K562 (cell line): Measurements from ENCODE around the gene GLRX5. TPM values are rescaled to one million over a fixed set of nuclear protein-coding genes. Genes with fewer than 3 reads are reported as not detected.

ENCODE experiments used
- ATAC-seq: fragments of 200-7000 bp; cut with Tn5 transposase; 3 replicates; pipeline ENCODE4 v1.9.1; 2020; ENCODE audit warnings: moderate library complexity
- BruUV-seq: library from RNA; stranded (reverse); fragments of 400-500 nt; replicated peaks from 2 replicates; lab custom pipeline; 2021; lab: Mats Ljungman, UMichigan
- CTCF ChIA-PET: fragments of 300-600 bp; formaldehyde crosslinking; extraction: SDS; loops from one replicate; lab custom pipeline; 2021; ENCODE audit warnings: low intra/inter-chr PET ratio; lab: Yijun Ruan, JAX
- POLR2A ChIA-PET: fragments of 300-600, 350-650 bp; sonication (Branson Sonifier 250); formaldehyde crosslinking; extraction: SDS; loops from one replicate; lab custom pipeline; 2021; ENCODE audit warnings: antibody characterized with exemption, inconsistent platforms; lab: Yijun Ruan, JAX
- DNase-seq, 4 experiments: peaks; one replicate each; pipeline versions ENCODE4 v3.0.0 to v3.0.0-alpha.2; 2011 to 2018; ENCODE audit warnings: low spot score in 3 of 4, mixed read lengths in 3 of 4; ENCODE audit errors: extremely low read depth in 1 of 4
- FAIRE-seq: peaks from 2 replicates; lab custom pipeline; 2011; peaks lifted over from hg19 to GRCh38; lab: Jason Lieb, UNC
- H2AFZ ChIP-seq: 2 replicates; pipeline ENCODE4 v1.6.0; 2011; ENCODE audit warnings: low read depth, low read length, control low read depth, inconsistent platforms
- H3K27ac ChIP-seq: fragments of 200-600 bp; 3 replicates; pipeline ENCODE4 v1.8.0; 2011; ENCODE audit warnings: low read depth, mild to moderate bottlenecking, control low read depth, inconsistent platforms, low read length, moderate library complexity, mixed read lengths; ENCODE audit errors: extremely low read depth
- H3K27me3 ChIP-seq, 2 experiments: fragments of 300-600 bp in 1 of 2; 2 replicates in 1 of 2; 3 replicates in 1 of 2; pipeline versions ENCODE4 v1.6.0 to v1.8.0; 2011; ENCODE audit warnings: inconsistent platforms in 2 of 2, low read length in 2 of 2, mild to moderate bottlenecking in 1 of 2, mixed read lengths in 1 of 2, moderate library complexity in 1 of 2; ENCODE audit not compliant: control insufficient read depth in 2 of 2, insufficient read depth in 2 of 2
- H3K36me3 ChIP-seq: fragments of 300-600 bp; 3 replicates; pipeline ENCODE4 v1.8.0; 2011; ENCODE audit warnings: mild to moderate bottlenecking, low read length, inconsistent platforms; ENCODE audit not compliant: control insufficient read depth, insufficient read depth
- H3K4me1 ChIP-seq, 2 experiments: fragments of 200-600 bp in 1 of 2; replicated peaks in 1 of 2; 2 replicates in 1 of 2; 3 replicates in 1 of 2; pipeline versions ENCODE4 v1.5.1 to v1.8.0; 2011; ENCODE audit warnings: inconsistent platforms in 2 of 2, low read length in 2 of 2, mild to moderate bottlenecking in 1 of 2, mixed read lengths in 1 of 2, moderate library complexity in 1 of 2; ENCODE audit not compliant: control insufficient read depth in 2 of 2, insufficient read depth in 2 of 2
- H3K4me2 ChIP-seq: 2 replicates; pipeline ENCODE4 v1.6.1; 2011; ENCODE audit warnings: low read length, control low read depth, inconsistent platforms, mixed read lengths; ENCODE audit not compliant: insufficient read depth
- H3K4me3 ChIP-seq: fragments of 200-600 bp; sonication (generic), shearing (Covaris generic); 2 replicates; pipeline ENCODE4 v1.5.1; 2016; ENCODE audit warnings: control low read depth, inconsistent platforms
- H3K79me2 ChIP-seq: fragments of 200-600 bp; 3 replicates; pipeline ENCODE4 v1.8.0; 2011; ENCODE audit warnings: low read length, inconsistent platforms; ENCODE audit not compliant: control insufficient read depth, insufficient read depth
- H3K9ac ChIP-seq, 2 experiments: 2 replicates each; pipeline versions ENCODE4 v1.6.0 to v1.6.1; 2011; ENCODE audit warnings: low read depth in 2 of 2, low read length in 2 of 2, control low read depth in 1 of 2, inconsistent platforms in 1 of 2, mild to moderate bottlenecking in 1 of 2, mixed read lengths in 1 of 2; ENCODE audit not compliant: insufficient read depth in 1 of 2
- H3K9me1 ChIP-seq: one replicate; pipeline ENCODE4 v1.6.0; 2011; ENCODE audit warnings: inconsistent platforms, mild to moderate bottlenecking, low read length, moderate library complexity; ENCODE audit not compliant: control insufficient read depth, insufficient read depth
- H3K9me3 ChIP-seq: replicated peaks from 2 replicates; pipeline ENCODE4 v1.5.1; 2011; ENCODE audit warnings: low read depth, low read length, inconsistent platforms; ENCODE audit not compliant: control insufficient read depth, insufficient read depth
- H4K20me1 ChIP-seq: replicated peaks from 2 replicates; pipeline ENCODE4 v1.6.1; 2011; ENCODE audit warnings: low read length, inconsistent platforms, mixed read lengths; ENCODE audit not compliant: control insufficient read depth, insufficient read depth
- ETS2 ChIP-seq: IDR thresholded peaks from 2 replicates; pipeline ENCODE4 v1.6.1; 2016; ENCODE audit warnings: borderline replicate concordance, missing genetic modification characterization, mild to moderate bottlenecking, moderate library complexity, missing compliant biosample characterization; ENCODE audit not compliant: poor library complexity, severe bottlenecking
- EWSR1 ChIP-seq: fragments of 450-650 bp; IDR thresholded peaks from 2 replicates; pipeline ENCODE4 v1.6.1; 2018; ENCODE audit warnings: borderline replicate concordance, mild to moderate bottlenecking, low read depth, moderate library complexity; ENCODE audit not compliant: partially characterized antibody
- FOXP1 ChIP-seq: sonication (generic); formaldehyde crosslinking; IDR thresholded peaks from 2 replicates; pipeline ENCODE4 v1.8.0; 2022; ENCODE audit warnings: mild to moderate bottlenecking, missing genetic modification reagents
- GTF3C2 ChIP-seq: IDR thresholded peaks from 3 replicates; pipeline ENCODE4 v1.6.1; 2011; ENCODE audit warnings: borderline replicate concordance, mild to moderate bottlenecking, moderate library complexity; ENCODE audit not compliant: insufficient read length; ENCODE audit errors: extremely low read depth
- LEF1 ChIP-seq: fragments of 450-650 bp; IDR thresholded peaks from 2 replicates; pipeline ENCODE4 v1.6.1; 2016; ENCODE audit warnings: mild to moderate bottlenecking
- NR4A1 ChIP-seq, 2 experiments: fragments of 250-450 bp in 1 of 2; fragments of 450-650 bp in 1 of 2; sonication (Bioruptor Pico) in 1 of 2; IDR thresholded peaks; 2 replicates each; pipeline versions ENCODE4 v1.4.0 to v1.6.1; 2016 to 2020; ENCODE audit warnings: mild to moderate bottlenecking in 2 of 2, missing compliant biosample characterization in 1 of 2, missing genetic modification characterization in 1 of 2, moderate library complexity in 1 of 2
- POLR2AphosphoS2 ChIP-seq: IDR thresholded peaks from 2 replicates; pipeline ENCODE4 v1.6.1; 2012; ENCODE audit warnings: low read length, improper control_type of control experiment
- RFX7 ChIP-seq: fragments of 250-450 bp; sonication (Bioruptor Pico); IDR thresholded peaks from 2 replicates; pipeline ENCODE4 v1.5.1; 2021; ENCODE audit warnings: mild to moderate bottlenecking
- SAFB ChIP-seq: fragments of 200-400 bp; formaldehyde crosslinking; IDR thresholded peaks from 2 replicates; pipeline ENCODE4 v1.6.1; 2017; ENCODE audit warnings: low read depth, low read length, borderline replicate concordance
- SMARCA4 ChIP-seq: fragments of 450-650 bp; IDR thresholded peaks from 2 replicates; pipeline ENCODE4 v1.6.1; 2016
- TCF3 ChIP-seq: sonication (generic); formaldehyde crosslinking; IDR thresholded peaks from 2 replicates; pipeline ENCODE4 v1.4.0; 2020; ENCODE audit warnings: mild to moderate bottlenecking, missing genetic modification reagents
- USF1 ChIP-seq: sonication (generic); formaldehyde crosslinking; IDR thresholded peaks from 2 replicates; pipeline ENCODE4 v1.9.0; 2022; ENCODE audit warnings: mild to moderate bottlenecking, missing genetic modification reagents
- ZEB2 ChIP-seq: fragments of 450-650 bp; IDR thresholded peaks from 2 replicates; pipeline ENCODE4 v1.6.1; 2016
- ZKSCAN1 ChIP-seq: fragments of 150-350 bp; IDR thresholded peaks from 2 replicates; pipeline ENCODE4 v1.6.1; 2016; ENCODE audit warnings: low read depth, low read length
- ZNF174 ChIP-seq: fragments of 250-450 bp; sonication (Bioruptor Pico); IDR thresholded peaks from 2 replicates; pipeline ENCODE4 v1.4.0; 2020; ENCODE audit warnings: mild to moderate bottlenecking
- ZSCAN29 ChIP-seq: fragments of 450-650 bp; IDR thresholded peaks from 2 replicates; pipeline ENCODE4 v1.6.1; 2017
- WGBS: fragments of 100-300 bp; shearing (Covaris generic); methylation state at CpG from one replicate; pipeline ENCODE4 v1.1.6; 2016; ENCODE audit warnings: low coverage, mixed read lengths; ENCODE audit not compliant: insufficient coverage; ENCODE audit errors: missing lambda C conversion rate; 5-methylcytosine and 5-hydroxymethylcytosine counted together
- in situ Hi-C: fragments of 300-500 bp; cut with MboI; formaldehyde crosslinking; loops from 4 replicates; pipeline ENCODE4 v1.15.0; 2018; ENCODE audit warnings: inconsistent platforms, mixed read lengths
- intact Hi-C: fragments of 100-400 bp; cut with micrococcal nuclease; formaldehyde crosslinking; loops from 2 replicates; pipeline ENCODE4 v1.14.2; 2022
- polyA plus RNA-seq, 8 experiments: library from polyadenylated mRNA; depleted of rRNA in 4 of 8; stranded (reverse) in 5 of 8; unstranded in 3 of 8; fragments of >200 nt; fragmentation: Nextera tagmentation in 2 of 8; fragmentation: Illumina TruSeq in 1 of 8; extraction: Ambion mirVana in 2 of 8; extraction: Trizol in 1 of 8; gene quantifications; 2 replicates each; pipeline versions ENCODE4 v1.2.1 to v1.2.3, GENCODE V29; 2011 to 2014; ENCODE audit warnings: inconsistent platforms in 1 of 8, missing spikeins in 1 of 8
- total RNA-seq, 7 experiments: library from RNA; depleted of rRNA in 6 of 7; stranded (reverse); fragments of >200 nt in 6 of 7; fragmentation: Illumina TruSeq in 2 of 7; extraction: Trizol in 2 of 7; gene quantifications; 2 replicates each; pipeline versions ENCODE4 v1.2.1 to v1.2.3, GENCODE V29; 2011 to 2021; ENCODE audit warnings: low replicate concordance in 1 of 7
- TF ChIP-seq, protein P1 (sequence below): fragments of 250-450 bp; sonication (Bioruptor Pico); IDR thresholded peaks from 2 replicates; pipeline ENCODE4 v1.8.0; 2022; ENCODE audit warnings: inconsistent platforms

GLRX5 gene
- total and polyA plus RNA-seq, 9 of the 15 experiments (the other 6 are each of a cell fraction or from before 2014, with no cell fraction given): 16.7 to 96.8 (median 66.8) TPM

DNA sequence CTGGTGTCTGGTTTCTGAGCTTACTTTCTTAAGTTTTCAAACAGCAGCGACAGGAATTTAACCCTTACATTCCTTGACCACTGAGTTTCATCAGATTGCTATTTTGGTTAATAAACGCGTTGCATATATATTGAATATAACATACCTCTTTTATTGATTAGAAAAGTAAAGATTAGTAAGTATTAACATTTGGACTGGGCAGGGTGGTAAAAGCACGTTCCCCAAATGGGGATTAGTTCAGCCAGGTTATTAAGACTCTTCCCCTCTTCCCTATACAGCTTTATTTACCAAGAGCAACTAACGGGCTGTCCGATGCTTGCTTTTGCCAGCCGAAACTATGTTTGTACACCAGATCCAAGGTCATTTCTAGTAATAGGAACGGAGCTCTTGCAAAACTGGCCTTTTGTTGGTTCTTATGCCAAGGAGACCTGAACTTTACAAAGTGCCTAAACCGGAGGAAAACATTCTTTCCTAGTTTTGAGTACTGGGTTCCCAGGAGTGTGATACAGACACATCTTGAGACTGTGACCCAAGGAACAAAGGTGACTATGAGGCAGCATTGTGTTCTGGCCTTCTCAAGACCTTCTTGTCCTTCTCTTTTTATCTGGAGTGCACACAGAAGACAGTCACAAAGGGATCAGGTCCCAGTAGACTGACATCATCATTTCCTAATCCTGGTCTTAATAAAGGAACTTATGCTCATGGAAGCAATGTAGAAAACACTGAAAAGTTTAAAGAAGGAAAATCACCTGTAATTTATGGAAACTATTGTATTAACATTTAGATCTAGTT lies 2.6 kb downstream of the GLRX5 start:
- ChIA-PET CTCF (no interaction called here), POLR2A (interaction anchor here (0.7 to 1.5 kb wide), 4 partner anchors 8 to 715 kb away, joined by 3 to 5 read pairs (median 3); no protein-coding TSS in a partner anchor)
- WGBS: 2% methylated on average over 9 of the region's 9 CpGs
- peaks cover 96% of the 10 kb centered on the region for H3K79me2 ChIP-seq
- FAIRE-seq: peak; percentile 95
- DNase-seq: peak in 1 of 4 experiments; percentile 67
- H3K27me3 ChIP-seq: no peaks in the 10 kb centered on the region
- peak; percentile 13 for ATAC-seq
- no peaks in the 10 kb centered on the region for H3K9me3 ChIP-seq
- H3K9me1 ChIP-seq: no peaks in the 10 kb centered on the region
- intact Hi-C loops: no loop called here
- H3K4me3 ChIP-seq: peak overlapping the region; percentile 86
- BruUV-seq: TSS peak; percentile 34
- H3K4me1 ChIP-seq: peaks cover 12 to 36% of the 10 kb centered on the region in 2 experiments; a peak in 4 of 5 replicates
- H4K20me1 ChIP-seq: peaks cover 20% of the 10 kb centered on the region; the same call in 1 of the 2 replicates
- peak overlapping the region; percentile 50 to 89 for H3K9ac ChIP-seq
- H3K36me3 ChIP-seq: peaks cover 13% of the 10 kb centered on the region; the same call in 2 of the 3 replicates
- peak overlapping the region; percentile 100 for H3K4me2 ChIP-seq
- in situ Hi-C loops: no loop called here
- H2AFZ ChIP-seq: no peak overlapping the region
- peak overlapping the region; percentile 94 for H3K27ac ChIP-seq
- TF ChIP-seq USF1 (CRISPR knock-in tag): no peak
- TF ChIP-seq FOXP1 (CRISPR knock-in tag): no peak
- no peak for TF ChIP-seq LEF1
- TF ChIP-seq SMARCA4: 0 out of 2 replicates have a peak, but pooled peaks have one; percentile 30
- no peak for TF ChIP-seq EWSR1
- TF ChIP-seq GTF3C2: no peak
- no peak for TF ChIP-seq ZNF174 (CRISPR knock-in tag)
- TF ChIP-seq NR4A1 (CRISPR knock-in tag; IDR thresholded peaks at IDR 0.05): no peak
- TF ChIP-seq NR4A1 (tag; IDR thresholded peaks at IDR 0.05): no peak
- no peak for TF ChIP-seq ZKSCAN1
- TF ChIP-seq, protein P1, sequence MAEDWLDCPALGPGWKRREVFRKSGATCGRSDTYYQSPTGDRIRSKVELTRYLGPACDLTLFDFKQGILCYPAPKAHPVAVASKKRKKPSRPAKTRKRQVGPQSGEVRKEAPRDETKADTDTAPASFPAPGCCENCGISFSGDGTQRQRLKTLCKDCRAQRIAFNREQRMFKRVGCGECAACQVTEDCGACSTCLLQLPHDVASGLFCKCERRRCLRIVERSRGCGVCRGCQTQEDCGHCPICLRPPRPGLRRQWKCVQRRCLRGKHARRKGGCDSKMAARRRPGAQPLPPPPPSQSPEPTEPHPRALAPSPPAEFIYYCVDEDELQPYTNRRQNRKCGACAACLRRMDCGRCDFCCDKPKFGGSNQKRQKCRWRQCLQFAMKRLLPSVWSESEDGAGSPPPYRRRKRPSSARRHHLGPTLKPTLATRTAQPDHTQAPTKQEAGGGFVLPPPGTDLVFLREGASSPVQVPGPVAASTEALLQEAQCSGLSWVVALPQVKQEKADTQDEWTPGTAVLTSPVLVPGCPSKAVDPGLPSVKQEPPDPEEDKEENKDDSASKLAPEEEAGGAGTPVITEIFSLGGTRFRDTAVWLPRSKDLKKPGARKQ: no peak
- TF ChIP-seq ZSCAN29: no peak
- TF ChIP-seq POLR2AphosphoS2: no peak
- TF ChIP-seq ZEB2: no peak
- no peak for TF ChIP-seq RFX7 (CRISPR knock-in tag)
- TF ChIP-seq SAFB: no peak
- TF ChIP-seq TCF3: peak; percentile 49
- TF ChIP-seq ETS2 (tag): no peak
